ENCODE data around the gene NAV2. TPM values are rescaled to one million over a fixed set of nuclear protein-coding genes. Genes with fewer than 3 reads are reported as not detected.

The NAV2 gene
- total and polyA plus RNA-seq, 2 donors from 2014 or later = 5.9 to 37.7 TPM

- FAIRE-seq = no peak
- intact Hi-C loops (cut with DNase I) = no loop called here
- Histone ChIP-seq H3K36me3 (ENCODE audit: control insufficient read depth in 2 of 3, insufficient read depth in 3 of 3, low read length in 3 of 3) (peaks cover 0 to 18% (median 6%) of the 10 kb centered on the region in 3 donors), H3K4me1 (ENCODE audit: control insufficient read depth in 2 of 3, insufficient read depth in 2 of 3, low read depth in 1 of 3, low read length in 3 of 3) (no peaks in the 10 kb centered on the region), H3K27ac (ENCODE audit: low read depth in 2 of 2, low read length in 2 of 2) (no peak overlapping the region), H3K4me3 (ENCODE audit: low read length in 3 of 3) (no peak overlapping the region), H3K9ac (ENCODE audit: low read length in 3 of 3) (no peak overlapping the region), H3K27me3 (ENCODE audit: control insufficient read depth, insufficient read depth, low read length) (no peaks in the 10 kb centered on the region), H3K9me3 (ENCODE audit: control insufficient read depth in 2 of 3, insufficient read depth in 1 of 3, low read length in 3 of 3) (no peaks in the 10 kb centered on the region)
- TF ChIP-seq, protein P1, sequence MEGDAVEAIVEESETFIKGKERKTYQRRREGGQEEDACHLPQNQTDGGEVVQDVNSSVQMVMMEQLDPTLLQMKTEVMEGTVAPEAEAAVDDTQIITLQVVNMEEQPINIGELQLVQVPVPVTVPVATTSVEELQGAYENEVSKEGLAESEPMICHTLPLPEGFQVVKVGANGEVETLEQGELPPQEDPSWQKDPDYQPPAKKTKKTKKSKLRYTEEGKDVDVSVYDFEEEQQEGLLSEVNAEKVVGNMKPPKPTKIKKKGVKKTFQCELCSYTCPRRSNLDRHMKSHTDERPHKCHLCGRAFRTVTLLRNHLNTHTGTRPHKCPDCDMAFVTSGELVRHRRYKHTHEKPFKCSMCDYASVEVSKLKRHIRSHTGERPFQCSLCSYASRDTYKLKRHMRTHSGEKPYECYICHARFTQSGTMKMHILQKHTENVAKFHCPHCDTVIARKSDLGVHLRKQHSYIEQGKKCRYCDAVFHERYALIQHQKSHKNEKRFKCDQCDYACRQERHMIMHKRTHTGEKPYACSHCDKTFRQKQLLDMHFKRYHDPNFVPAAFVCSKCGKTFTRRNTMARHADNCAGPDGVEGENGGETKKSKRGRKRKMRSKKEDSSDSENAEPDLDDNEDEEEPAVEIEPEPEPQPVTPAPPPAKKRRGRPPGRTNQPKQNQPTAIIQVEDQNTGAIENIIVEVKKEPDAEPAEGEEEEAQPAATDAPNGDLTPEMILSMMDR (IDR thresholded peaks at IDR 0.05; ENCODE audit: borderline replicate concordance, extremely low read depth, insufficient read depth) = no peak
- no peak for DNase-seq
Observed at GRCh38 chr11:20068691-20069090, 356.1 kb downstream of the NAV2 start.

- no peaks in the 10 kb centered on the region for H3K9me3 ChIP-seq (ENCODE audit: control insufficient read depth in 2 of 3, insufficient read depth in 1 of 3, low read length in 3 of 3)
- no peaks in the 10 kb centered on the region for H3K27me3 ChIP-seq (ENCODE audit: control insufficient read depth, insufficient read depth, low read length)
- no peak overlapping the region for H3K27ac ChIP-seq (ENCODE audit: low read depth in 2 of 2, low read length in 2 of 2)
- peak in 1 of 5 donors; percentile 30 for DNase-seq
- no peak for FAIRE-seq
- no peaks in the 10 kb centered on the region for H3K4me1 ChIP-seq (ENCODE audit: control insufficient read depth in 2 of 3, insufficient read depth in 2 of 3, low read depth in 1 of 3, low read length in 3 of 3)
- intact Hi-C loops (cut with DNase I) = no loop called here
- no peak overlapping the region for H3K9ac ChIP-seq (ENCODE audit: low read length in 3 of 3)
- peaks cover 0 to 11% (median 6%) of the 10 kb centered on the region in 3 donors for H3K36me3 ChIP-seq (ENCODE audit: control insufficient read depth in 2 of 3, insufficient read depth in 3 of 3, low read length in 3 of 3)
- TF ChIP-seq, protein P1 (IDR thresholded peaks at IDR 0.05; ENCODE audit: borderline replicate concordance, extremely low read depth, insufficient read depth) = no peak
- no peak overlapping the region for H3K4me3 ChIP-seq (ENCODE audit: low read length in 3 of 3)
Observed at GRCh38 chr11:20070459-20070858, 357.8 kb downstream of the NAV2 start.

GRCh38 chr11:20075627-20076026 lies 363.0 kb downstream of the NAV2 start:
- H3K9me3 ChIP-seq (ENCODE audit: control insufficient read depth in 2 of 3, insufficient read depth in 1 of 3, low read length in 3 of 3) = no peaks in the 10 kb centered on the region
- H3K4me1 ChIP-seq (ENCODE audit: control insufficient read depth in 2 of 3, insufficient read depth in 2 of 3, low read depth in 1 of 3, low read length in 3 of 3) = no peaks in the 10 kb centered on the region
- DNase-seq (no peak), FAIRE-seq (no peak)
- intact Hi-C loops (cut with DNase I) = no loop called here
- no peak overlapping the region for H3K27ac ChIP-seq (ENCODE audit: low read depth in 2 of 2, low read length in 2 of 2)
- TF ChIP-seq, protein P1 (IDR thresholded peaks at IDR 0.05; ENCODE audit: borderline replicate concordance, extremely low read depth, insufficient read depth) = no peak
- no peak overlapping the region for H3K4me3 ChIP-seq (ENCODE audit: low read length in 3 of 3)
- no peaks in the 10 kb centered on the region for H3K27me3 ChIP-seq (ENCODE audit: control insufficient read depth, insufficient read depth, low read length)
- H3K36me3 ChIP-seq (ENCODE audit: control insufficient read depth in 2 of 3, insufficient read depth in 3 of 3, low read length in 3 of 3) = peaks cover 2 to 15% (median 13%) of the 10 kb centered on the region in 3 donors
- no peak overlapping the region for H3K9ac ChIP-seq (ENCODE audit: low read length in 3 of 3)

DNA sequence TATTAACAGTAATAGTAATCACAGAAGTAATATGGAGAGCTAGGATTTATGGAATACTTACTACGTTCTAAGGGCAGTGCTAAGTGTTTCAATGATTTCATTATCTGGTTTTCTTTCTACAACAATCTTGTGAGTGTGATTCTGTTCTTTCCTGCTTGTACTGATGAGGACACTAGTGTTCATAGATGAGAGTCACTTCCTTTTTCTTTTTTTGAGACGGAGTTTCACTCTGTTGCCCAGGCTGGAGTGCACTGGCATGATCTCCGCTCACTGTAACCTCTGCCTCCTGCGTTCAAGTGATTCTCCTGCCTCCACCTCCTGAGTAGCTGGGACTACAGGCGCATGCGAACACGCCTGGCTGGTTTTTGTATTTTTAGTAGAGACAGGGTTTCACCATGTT lies 366.2 kb downstream of the NAV2 start:
- no peaks in the 10 kb centered on the region for H3K4me1 ChIP-seq (ENCODE audit: control insufficient read depth in 2 of 3, insufficient read depth in 2 of 3, low read depth in 1 of 3, low read length in 3 of 3)
- FAIRE-seq (no peak), DNase-seq (no peak)
- no peak overlapping the region for H3K27ac ChIP-seq (ENCODE audit: low read depth in 2 of 2, low read length in 2 of 2)
- H3K4me3 ChIP-seq (ENCODE audit: low read length in 3 of 3) = no peak overlapping the region
- intact Hi-C loops (cut with DNase I) = no loop called here
- no peaks in the 10 kb centered on the region for H3K27me3 ChIP-seq (ENCODE audit: control insufficient read depth, insufficient read depth, low read length)
- peaks cover 4 to 44% (median 27%) of the 10 kb centered on the region in 3 donors for H3K36me3 ChIP-seq (ENCODE audit: control insufficient read depth in 2 of 3, insufficient read depth in 3 of 3, low read length in 3 of 3)
- no peaks in the 10 kb centered on the region for H3K9me3 ChIP-seq (ENCODE audit: control insufficient read depth in 2 of 3, insufficient read depth in 1 of 3, low read length in 3 of 3)
- no peak overlapping the region for H3K9ac ChIP-seq (ENCODE audit: low read length in 3 of 3)
- TF ChIP-seq, protein P1 (IDR thresholded peaks at IDR 0.05; ENCODE audit: borderline replicate concordance, extremely low read depth, insufficient read depth) = no peak

Data from kidney (tissue), 14 donors.